Caco-2 (cell line): ENCODE measurements around the gene CCDC87. TPM values are rescaled to one million over a fixed set of nuclear protein-coding genes. Genes with fewer than 3 reads are reported as not detected.
"Not testable (repeated sequence)": the region's sequence is repeated elsewhere in the genome, so short reads cannot be mapped to it uniquely, and the experiment has no call there.

Experiments
- BruUV-seq: library from RNA; stranded (reverse); fragments of 400-500 nt; replicated peaks from 2 replicates; lab custom pipeline; 2021; lab: Mats Ljungman, UMichigan
- CTCF ChIA-PET: fragments of 300-600 bp; sonication (Branson Sonifier 250); formaldehyde crosslinking; loops from one replicate; lab custom pipeline; 2022; ENCODE audit warnings: antibody characterized with exemption; lab: Charles Lee
- POLR2A ChIA-PET: fragments of 300-600 bp; sonication (Branson Sonifier 250); formaldehyde crosslinking; loops from one replicate; lab custom pipeline; 2022; ENCODE audit warnings: antibody characterized with exemption; lab: Charles Lee
- DNase-seq, 2 experiments: peaks; one replicate each; pipeline versions ENCODE4 v3.0.0 to v3.0.0-alpha.2; 2020 to 2022
- H3K27me3 ChIP-seq: replicated peaks from 2 replicates; pipeline ENCODE4 v1.6.0; 2011; ENCODE audit warnings: low read length; ENCODE audit not compliant: control insufficient read depth, insufficient read depth
- H3K36me3 ChIP-seq: 2 replicates; pipeline ENCODE4 v1.5.1; 2011; ENCODE audit warnings: low read length; ENCODE audit not compliant: control insufficient read depth, insufficient read depth
- H3K4me1 ChIP-seq: fragments of 250-450 bp; sonication (Bioruptor Pico); 2 replicates; pipeline ENCODE4 v1.5.1; 2020; ENCODE audit warnings: mild to moderate bottlenecking
- H3K4me3 ChIP-seq: 2 replicates; pipeline ENCODE4 v1.5.1; 2011; ENCODE audit warnings: low read depth, mild to moderate bottlenecking, control low read depth, low read length
- H3K9me3 ChIP-seq: fragments of 250-450 bp; sonication (Bioruptor Pico); 2 replicates; pipeline ENCODE4 v1.5.1; 2020; ENCODE audit warnings: mild to moderate bottlenecking, moderate library complexity
- H3K27ac Mint-ChIP-seq: one replicate; pipeline ENCODE4 v1.8.0; 2022; ENCODE audit warnings: mixed read lengths; ENCODE audit not compliant: unreplicated experiment
- H3K27me3 Mint-ChIP-seq: one replicate; pipeline ENCODE4 v1.8.0; 2022; ENCODE audit warnings: mixed read lengths; ENCODE audit not compliant: insufficient read depth, unreplicated experiment
- H3K36me3 Mint-ChIP-seq: one replicate; pipeline ENCODE4 v1.8.0; 2022; ENCODE audit warnings: mild to moderate bottlenecking, mixed read lengths; ENCODE audit not compliant: insufficient read depth, unreplicated experiment
- H3K4me1 Mint-ChIP-seq: one replicate; pipeline ENCODE4 v1.8.0; 2022; ENCODE audit warnings: low read depth, mixed read lengths; ENCODE audit not compliant: unreplicated experiment
- H3K4me3 Mint-ChIP-seq: one replicate; pipeline ENCODE4 v1.8.0; 2022; ENCODE audit warnings: mild to moderate bottlenecking, moderate library complexity, mixed read lengths; ENCODE audit not compliant: unreplicated experiment
- H3K9me3 Mint-ChIP-seq: one replicate; pipeline ENCODE4 v1.8.0; 2022; ENCODE audit warnings: mixed read lengths; ENCODE audit not compliant: unreplicated experiment
- CTCF ChIP-seq, 2 experiments: fragments of 200-600 bp in 1 of 2; IDR thresholded peaks; 1 replicate in 1 of 2; 2 replicates in 1 of 2; pipeline versions ENCODE4 v1.5.1 to v1.8.0; 2011 to 2022; ENCODE audit warnings: antibody characterized with exemption in 1 of 2, control low read depth in 1 of 2, inconsistent platforms in 1 of 2, low read depth in 1 of 2, low read length in 1 of 2, mild to moderate bottlenecking in 1 of 2, moderate library complexity in 1 of 2; ENCODE audit not compliant: insufficient read depth in 1 of 2, severe bottlenecking in 1 of 2, unreplicated experiment in 1 of 2
- intact Hi-C: fragments of 100-400 bp; cut with micrococcal nuclease; formaldehyde crosslinking; loops from one replicate; pipeline ENCODE4 v1.10.0; 2022; ENCODE audit not compliant: unreplicated experiment
- total RNA-seq: library from RNA; stranded (reverse); gene quantifications from 2 replicates; pipeline ENCODE4 v1.2.3, GENCODE V29; 2022

Gene CCDC87
- total RNA-seq, 1 experiment from 2014 or later, result 1.0 TPM

- DNase-seq, result no peak
- Mint-ChIP-seq H3K27me3 (no peaks in the 10 kb centered on the region), H3K36me3 (peaks cover 11% of the 10 kb centered on the region), H3K27ac (peak within 1 kb of the TSS; percentile 60), H3K4me3 (peak within 1 kb of the TSS; percentile 84), H3K4me1 (peaks cover 15% of the 10 kb centered on the region), H3K9me3 (no peaks in the 10 kb centered on the region)
- ChIA-PET POLR2A (interaction anchor here (0.5 to 1.9 kb wide), 14 partner anchors 11 to 297 kb away, joined by 3 to 31 read pairs (median 5); partner anchors contain the start of genes CCDC87, DPP3, PELI3 and RBM14), CTCF (interaction anchor here (0.7 to 2.2 kb wide), 6 partner anchors 44 to 137 kb away, joined by 3 to 31 read pairs (median 6); partner anchors contain the start of genes CCDC87, CCS, DPP3 and RBM4B)
- H3K36me3 ChIP-seq, result no peaks in the 10 kb centered on the region
- H3K27me3 ChIP-seq, result no peaks in the 10 kb centered on the region
- no peak for TF ChIP-seq CTCF (IDR thresholded peaks at IDR 0.05; ENCODE audit: insufficient read depth in 1 of 2, low read depth in 1 of 2, low read length in 1 of 2, severe bottlenecking in 1 of 2, unreplicated experiment in 1 of 2)
- intact Hi-C loops, result loop anchor here (1.0 to 5.0 kb wide), 4 partner anchors 46 to 131 kb away; partner anchors contain the start of genes CCDC87, CCS, DPP3 and RBM14
- BruUV-seq, result no TSS peak
- H3K4me3 ChIP-seq, result peak within 1 kb of the TSS; percentile 59
- peaks cover 27% of the 10 kb centered on the region for H3K4me1 ChIP-seq
- no peaks in the 10 kb centered on the region for H3K9me3 ChIP-seq
These were observed 46.4 kb downstream of the CCDC87 start, which contains the start of gene ACTN3 for GRCh38 chr11:66546368-66546965. ACTN3 (plus strand) TSS chr11:66546903; CDS start chr11:66546938, 35 bp downstream.

GRCh38 chr11:66545701-66546367 is 47.0 kb downstream of the CCDC87 start, which contains the start of gene ZDHHC24:
ZDHHC24 (minus strand) TSS chr11:66546048; CDS start chr11:66546003, 45 bp downstream.
- H3K9me3 Mint-ChIP-seq, result no peaks in the 10 kb centered on the region
- Histone ChIP-seq H3K4me3 (peak within 1 kb of the TSS; percentile 59), H3K9me3 (no peaks in the 10 kb centered on the region), H3K27me3 (no peaks in the 10 kb centered on the region), H3K4me1 (peaks cover 22% of the 10 kb centered on the region), H3K36me3 (no peaks in the 10 kb centered on the region)
- H3K27ac Mint-ChIP-seq, result peak within 1 kb of the TSS; percentile 60
- TF ChIP-seq CTCF (IDR thresholded peaks at IDR 0.05; ENCODE audit: insufficient read depth in 1 of 2, low read depth in 1 of 2, low read length in 1 of 2, severe bottlenecking in 1 of 2, unreplicated experiment in 1 of 2), result no peak
- DNase-seq, result peak; percentile 99
- ChIA-PET CTCF (interaction anchor here (0.5 to 2.2 kb wide), 7 partner anchors 45 to 136 kb away, joined by 3 to 31 read pairs (median 7); partner anchors contain the start of genes CCDC87, CCS, DPP3 and RBM4B), POLR2A (interaction anchor here (0.5 to 1.9 kb wide), 16 partner anchors 8 to 297 kb away, joined by 3 to 31 read pairs (median 5); partner anchors contain the start of genes CCDC87, DPP3, PELI3 and RBM14)
- H3K36me3 Mint-ChIP-seq, result peaks cover 17% of the 10 kb centered on the region
- H3K27me3 Mint-ChIP-seq, result no peaks in the 10 kb centered on the region
- H3K4me3 Mint-ChIP-seq, result peak within 1 kb of the TSS; percentile 84
- no TSS peak for BruUV-seq
- peaks cover 15% of the 10 kb centered on the region for H3K4me1 Mint-ChIP-seq
- intact Hi-C loops, result loop anchor here (1.0 to 5.0 kb wide), 4 partner anchors 46 to 131 kb away; partner anchors contain the start of genes CCDC87, CCS, DPP3 and RBM14

GRCh38 chr11:66544952-66545351 is 47.9 kb downstream of the CCDC87 start:
- H3K36me3 ChIP-seq, H3K9me3 ChIP-seq, H3K27me3 ChIP-seq, DNase-seq, H3K27me3 Mint-ChIP-seq, H3K9me3 Mint-ChIP-seq: not testable (repeated sequence)
- Mint-ChIP-seq H3K36me3 (peaks cover 20% of the 10 kb centered on the region), H3K27ac (peak overlapping the region; percentile 60), H3K4me3 (peak overlapping the region; percentile 84), H3K4me1 (peaks cover 15% of the 10 kb centered on the region)
- TSS peak; percentile 82 for BruUV-seq
- ChIA-PET POLR2A (interaction anchor here (1.2 to 1.9 kb wide), 5 partner anchors 48 to 298 kb away, joined by 4 to 31 read pairs (median 13); partner anchors contain the start of genes CCDC87, DPP3, RBM14 and RCE1), CTCF (interaction anchor here (1.5 to 2.2 kb wide), 2 partner anchors 47 to 133 kb away, joined by 12 to 31 read pairs; partner anchors contain the start of genes CCDC87, CCS and RBM4B)
- intact Hi-C loops, result loop anchor here (5.0 kb wide), 2 partner anchors 47 to 72 kb away; partner anchors contain the start of genes CCDC87, CCS and RBM14
- H3K4me1 ChIP-seq, result peaks cover 25% of the 10 kb centered on the region
- H3K4me3 ChIP-seq, result peak overlapping the region; percentile 59
